NCI-H1417 treated with DMSO at 0.1 percent for 48 hours (cell line): ENCODE data around the gene AHCYL2.
A peak's percentile ranks its signal among the peaks of the same experiment; 100 is the strongest.
"Not testable (repeated sequence)": the region's sequence is repeated elsewhere in the genome, so short reads cannot be mapped to it uniquely, and the experiment has no call there.

Experiments used
- DNase-seq: peaks from one replicate; lab custom pipeline; 2025; lab: John Stamatoyannopoulos, UW

AHCYL2 gene

GRCh38 chr7:129285111-129285510 lies 60.3 kb downstream of the AHCYL2 start:
- no peak for DNase-seq

DNA sequence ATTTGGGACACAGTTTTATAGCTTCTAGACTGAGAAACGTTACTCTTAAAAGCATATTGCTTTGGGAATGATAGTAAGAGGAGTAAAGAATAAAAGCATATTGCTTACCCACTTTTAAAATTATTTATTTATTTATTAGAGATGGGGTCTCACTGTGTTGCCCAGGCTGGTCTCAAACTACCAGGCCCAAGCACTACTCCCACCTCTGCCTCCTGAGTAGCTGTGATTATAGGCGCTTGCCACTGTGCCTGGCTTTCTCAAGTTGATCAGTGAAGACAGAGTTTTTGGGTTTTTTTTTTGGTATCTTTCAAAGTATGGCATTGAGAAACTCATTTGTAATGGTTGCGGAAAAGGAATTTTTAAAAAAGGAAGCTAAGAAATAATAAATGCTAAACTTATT lies 68.0 kb downstream of the AHCYL2 start:
- no peak for DNase-seq

DNA sequence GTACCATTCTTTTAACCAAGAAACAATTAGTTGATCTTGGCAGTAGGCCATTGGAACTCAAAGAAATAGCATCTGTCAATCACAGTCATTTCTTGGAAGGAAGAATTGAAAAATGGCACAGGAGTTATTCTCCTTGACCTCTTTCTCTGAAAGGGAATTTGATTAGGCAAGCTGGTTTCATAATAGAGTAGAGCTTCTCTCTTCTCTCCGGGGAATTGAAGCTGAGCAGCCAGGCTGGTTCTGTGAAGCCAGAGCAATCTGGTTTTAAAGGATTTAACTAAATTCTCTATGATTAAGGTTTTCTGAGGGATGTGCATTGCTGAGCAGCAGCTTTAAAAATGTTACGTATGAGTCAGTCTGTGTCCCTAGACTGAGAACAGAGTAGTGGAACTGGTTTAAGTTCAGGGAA lies 70.2 kb downstream of the AHCYL2 start:
- DNase-seq = no peak

DNA sequence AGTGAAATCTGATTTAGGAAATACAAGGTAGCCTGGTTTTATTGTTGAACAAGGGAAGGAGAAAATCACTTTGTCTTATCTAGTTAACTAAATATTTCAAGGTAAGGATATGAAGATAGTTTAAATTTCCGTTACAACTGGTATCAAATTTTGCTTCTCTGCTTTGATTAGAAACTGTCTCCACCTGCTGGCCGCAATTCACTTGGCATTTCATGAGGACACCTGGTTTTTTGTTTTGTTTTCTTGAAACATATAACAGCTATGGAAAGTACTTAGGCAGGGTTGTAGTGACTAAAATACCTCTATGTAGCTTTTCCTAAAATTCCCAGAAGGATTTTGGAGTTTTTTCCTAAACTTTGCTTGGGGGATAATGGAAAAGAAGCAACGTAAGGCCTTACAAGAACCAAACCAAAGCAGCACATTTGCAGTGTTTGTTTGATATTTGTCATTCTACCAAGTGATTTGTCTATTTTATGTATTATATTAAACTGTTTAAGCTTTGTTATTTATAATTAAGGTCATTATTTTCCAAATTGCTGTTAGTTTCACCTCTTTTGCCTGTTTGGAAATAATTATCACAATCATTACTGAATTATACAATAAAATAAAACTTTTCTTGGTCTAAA lies 73.6 kb downstream of the AHCYL2 start:
- DNase-seq = no peak

DNA sequence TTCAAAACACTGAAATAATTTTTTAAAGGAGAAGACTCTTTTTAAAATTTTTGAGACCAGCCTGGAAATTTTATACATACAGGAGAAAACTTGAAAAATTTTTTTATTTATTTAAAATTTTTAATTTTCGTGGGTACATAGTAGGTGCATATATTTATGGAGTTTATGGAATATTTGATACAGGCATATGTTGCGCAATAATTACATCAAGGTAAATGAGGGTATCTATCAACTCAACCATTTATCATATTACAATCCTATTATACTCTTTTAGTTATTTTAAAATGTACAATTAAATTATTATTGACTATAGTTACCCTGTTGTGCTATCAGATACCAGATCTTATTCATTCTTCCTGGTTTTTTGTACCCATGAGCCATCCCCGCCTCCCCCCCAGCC lies 75.1 kb downstream of the AHCYL2 start:
- DNase-seq = no peak

DNA sequence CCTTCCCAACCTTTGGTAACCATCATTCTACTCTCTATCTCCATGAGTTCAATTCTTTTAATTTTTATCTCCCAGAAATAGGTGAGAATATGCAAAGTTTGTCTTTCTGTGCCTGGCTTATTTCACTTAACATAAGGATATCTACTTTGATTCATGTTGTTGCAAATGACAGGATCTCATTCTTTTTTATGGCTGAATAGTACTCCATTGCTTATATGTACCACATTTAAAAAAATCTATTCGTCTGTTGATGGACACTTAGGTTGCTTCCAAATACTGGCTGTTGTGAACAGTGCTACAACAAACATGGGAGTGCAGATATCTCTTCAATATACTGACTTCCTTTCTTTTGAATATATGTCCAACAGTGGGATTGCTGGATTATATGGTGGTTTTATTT lies 75.5 kb downstream of the AHCYL2 start:
- not testable (repeated sequence) for DNase-seq

GRCh38 chr7:129307592-129307991 lies 82.8 kb downstream of the AHCYL2 start:
- no peak for DNase-seq

- no peak for DNase-seq
Measured at GRCh38 chr7:129308047-129308446, 83.2 kb downstream of the AHCYL2 start.

DNA sequence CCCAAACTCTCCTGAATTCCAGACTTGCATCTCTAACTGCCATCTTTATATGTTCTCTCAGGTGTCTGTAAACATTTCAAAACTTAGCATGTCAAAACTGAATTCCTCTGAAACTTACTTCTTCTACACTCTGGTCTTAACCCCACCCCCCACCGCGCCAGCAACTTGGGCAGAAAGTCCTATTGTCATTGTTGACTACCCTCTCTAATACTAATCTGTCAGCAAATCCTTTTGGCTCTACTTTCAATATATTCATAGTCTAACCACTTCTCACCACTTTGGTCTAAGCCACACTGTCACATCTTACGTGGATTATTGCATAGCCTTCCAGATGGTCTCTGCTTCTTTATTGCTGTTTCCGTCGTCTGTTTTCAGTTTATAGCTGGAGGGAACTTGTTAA lies 86.6 kb downstream of the AHCYL2 start:
- DNase-seq = no peak

DNA sequence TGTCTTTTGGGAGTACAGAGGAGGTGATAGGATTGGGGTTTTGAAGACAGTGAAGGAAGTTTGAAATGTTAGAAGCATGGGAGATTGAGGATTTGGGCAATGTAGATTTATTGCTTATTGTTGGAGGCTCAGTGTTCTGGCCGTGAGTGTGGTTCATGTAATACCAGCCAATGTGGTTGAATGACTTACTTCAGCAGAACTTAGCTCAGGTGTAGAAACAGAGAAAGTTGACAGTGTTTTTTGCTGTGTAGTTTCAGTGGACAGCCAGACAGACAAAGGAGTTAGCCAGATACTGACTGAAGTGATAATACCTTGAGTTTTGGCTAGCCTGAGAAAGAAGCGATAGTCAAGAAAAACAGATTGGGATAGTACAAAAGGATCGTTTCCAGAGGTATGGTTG lies 88.5 kb downstream of the AHCYL2 start:
- no peak for DNase-seq

- DNase-seq = no peak
Measured at GRCh38 chr7:129315960-129316359, 91.1 kb downstream of the AHCYL2 start.

DNA sequence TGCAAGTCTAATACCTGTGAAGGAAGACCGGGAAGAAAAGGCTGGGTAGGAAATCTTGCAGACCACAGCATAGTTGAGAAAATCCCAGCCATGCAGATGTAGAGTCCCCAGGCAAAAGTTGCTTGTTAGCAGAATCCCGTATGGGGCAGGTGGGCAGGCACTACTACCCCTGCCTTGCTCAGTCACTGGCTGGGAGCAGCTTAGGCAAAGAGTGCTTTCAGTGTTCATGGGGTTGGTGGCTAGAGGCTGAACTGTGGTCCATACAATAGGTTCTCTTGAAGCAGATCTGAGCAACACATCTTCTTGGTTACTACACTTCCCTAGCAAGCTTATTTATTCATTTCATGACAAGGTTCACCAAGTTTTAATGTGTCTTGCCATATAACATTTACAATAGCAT lies 92.6 kb downstream of the AHCYL2 start:
- DNase-seq = no peak

DNA sequence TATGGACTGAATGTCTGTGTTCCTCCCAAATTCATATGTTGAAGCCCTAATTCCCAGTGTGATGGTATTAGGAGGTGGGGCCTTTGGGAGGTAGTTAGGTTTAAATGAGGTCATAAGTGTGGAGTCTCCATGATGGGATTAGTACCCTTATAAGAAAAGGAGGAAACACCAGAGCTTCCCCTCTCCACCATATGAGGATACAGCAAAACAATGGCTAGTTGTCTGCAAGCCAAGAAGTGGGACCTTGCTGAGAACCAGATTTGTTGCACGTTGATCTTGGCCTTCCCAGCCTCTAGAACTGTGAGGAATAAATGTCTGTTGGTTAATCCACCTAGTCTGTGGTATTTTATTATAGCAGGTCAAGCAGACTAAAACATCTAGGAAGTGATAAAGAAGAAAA lies 102.2 kb downstream of the AHCYL2 start:
- DNase-seq = no peak

- DNase-seq = no peak
Measured at GRCh38 chr7:129332254-129333035, 107.6 kb downstream of the AHCYL2 start.

DNA sequence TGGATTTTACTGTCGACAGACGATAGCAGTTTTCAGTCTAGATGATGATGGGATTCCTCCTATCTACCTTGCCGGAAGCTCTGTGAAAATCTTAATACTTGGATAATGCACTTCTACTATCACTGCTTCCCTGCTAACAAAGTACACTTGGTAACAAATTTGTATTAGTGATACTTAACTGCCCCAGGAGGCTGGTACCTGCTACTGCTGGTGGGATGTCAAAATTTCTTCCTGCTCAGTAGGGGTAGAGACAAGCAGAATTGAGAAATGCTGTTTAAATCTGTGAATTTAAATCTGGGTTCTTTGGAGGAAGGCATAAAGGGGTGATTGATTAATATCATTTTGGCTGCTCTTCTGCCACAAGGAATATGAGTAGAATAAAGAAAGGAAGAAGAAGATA lies 109.6 kb downstream of the AHCYL2 start:
- DNase-seq = no peak

- DNase-seq = no peak
Measured at GRCh38 chr7:129338450-129338849, 113.6 kb downstream of the AHCYL2 start.

GRCh38 chr7:129341212-129341611 lies 116.4 kb downstream of the AHCYL2 start:
- DNase-seq = no peak

- DNase-seq = no peak
Measured at GRCh38 chr7:129341816-129342806, 117.3 kb downstream of the AHCYL2 start.

- DNase-seq = peak; percentile 12
Measured at GRCh38 chr7:129343099-129343700, 118.4 kb downstream of the AHCYL2 start.

DNA sequence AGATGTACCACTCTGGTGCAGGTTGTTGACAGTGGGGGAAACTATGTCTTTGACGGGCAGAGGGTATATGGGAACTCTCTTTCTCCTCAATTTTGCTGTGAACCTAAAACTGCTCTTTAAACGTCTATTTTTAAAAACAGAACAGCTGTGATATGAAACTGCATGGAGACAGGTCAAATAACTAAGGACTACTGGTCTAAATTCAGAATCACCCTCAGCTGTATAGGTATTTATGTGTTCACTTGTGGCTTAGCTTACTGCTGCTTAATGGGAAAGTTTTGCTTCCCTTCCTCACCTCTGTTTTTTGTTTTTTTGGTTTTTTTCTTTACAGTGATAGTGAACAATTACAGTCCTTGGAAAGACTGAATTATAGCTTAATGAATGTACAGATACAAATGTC lies 122.5 kb downstream of the AHCYL2 start:
- DNase-seq = no peak

DNA sequence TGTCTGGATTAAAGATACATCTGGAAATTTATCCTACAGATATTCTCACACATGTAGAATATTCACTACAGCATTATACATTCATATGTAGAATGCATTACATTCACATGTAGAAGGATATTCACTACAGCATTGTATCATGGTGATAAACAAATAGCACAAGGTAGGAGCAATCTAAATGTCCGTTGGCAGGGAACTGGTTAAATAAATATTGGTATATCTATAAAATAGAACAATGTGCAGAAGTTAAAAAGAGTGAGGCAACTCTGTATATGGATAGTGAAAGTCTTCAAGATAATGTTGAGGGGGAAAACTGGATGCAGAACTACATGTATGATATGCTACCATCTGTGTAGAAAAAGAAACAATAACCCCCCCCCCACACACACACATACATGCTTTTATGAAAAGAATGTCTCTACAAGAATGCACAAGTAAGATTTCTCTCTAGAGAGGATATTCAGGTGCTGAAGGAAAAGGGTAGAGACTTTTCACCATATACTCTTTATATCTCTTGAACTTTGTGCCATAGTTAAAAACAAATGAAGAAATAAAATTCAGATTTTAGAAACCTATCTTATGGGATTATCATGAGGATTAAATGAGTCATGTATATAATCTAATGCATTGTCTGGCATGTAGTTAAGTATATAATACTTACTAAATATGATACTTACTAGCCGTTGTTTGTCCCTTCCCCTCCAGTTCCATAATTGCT lies 123.4 kb downstream of the AHCYL2 start:
- DNase-seq = no peak

DNA sequence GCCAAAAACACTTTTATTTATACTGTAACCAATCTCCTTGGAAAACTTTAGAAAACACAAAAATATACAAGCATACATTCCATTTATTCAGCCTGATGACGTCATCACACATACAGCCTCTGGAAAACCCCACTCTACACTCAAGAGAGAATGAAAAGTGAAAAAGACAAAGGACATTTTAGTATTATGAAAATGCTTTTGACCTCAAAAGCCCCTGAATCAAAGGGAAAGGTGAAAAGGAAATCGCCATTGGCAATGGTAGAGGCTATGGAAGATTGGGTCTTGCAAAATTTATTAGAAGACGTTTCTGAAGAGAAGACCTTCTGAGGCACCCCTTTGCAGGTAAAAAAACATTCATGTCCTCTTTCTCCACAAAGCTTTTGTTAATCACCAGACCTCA lies 126.5 kb downstream of the AHCYL2 start:
- DNase-seq = no peak
